Endodermal cell (in vitro differentiated cells): ENCODE measurements around the gene THSD7A. TPM values are rescaled to one million over a fixed set of nuclear protein-coding genes. Genes with fewer than 3 reads are reported as not detected.

Experiments
- DNase-seq: peaks from one replicate; pipeline ENCODE4 v3.0.0-alpha.2; 2017
- H3K27ac ChIP-seq: 2 replicates; pipeline ENCODE4 v1.5.1; 2013; ENCODE audit warnings: mild to moderate bottlenecking, low read depth, low read length, moderate library complexity
- H3K27me3 ChIP-seq: 2 replicates; pipeline ENCODE4 v1.6.1; 2013; ENCODE audit warnings: mild to moderate bottlenecking, low read length, moderate library complexity; ENCODE audit not compliant: insufficient read depth, control insufficient read depth, poor library complexity, severe bottlenecking
- H3K36me3 ChIP-seq: 2 replicates; pipeline ENCODE4 v1.7.0; 2013; ENCODE audit warnings: mild to moderate bottlenecking, low read length, moderate library complexity; ENCODE audit not compliant: control insufficient read depth, insufficient read depth
- H3K4me1 ChIP-seq: one replicate; pipeline ENCODE4 v1.7.0; 2013; ENCODE audit warnings: low read length; ENCODE audit not compliant: control insufficient read depth, insufficient read depth
- H3K4me3 ChIP-seq: 2 replicates; pipeline ENCODE4 v1.5.1; 2013; ENCODE audit warnings: mild to moderate bottlenecking, low read length, moderate library complexity
- H3K9ac ChIP-seq: 2 replicates; pipeline ENCODE4 v1.6.1; 2013; ENCODE audit warnings: mild to moderate bottlenecking, low read length, moderate library complexity; ENCODE audit not compliant: poor library complexity, severe bottlenecking; ENCODE audit errors: extremely low read depth
- H3K9me3 ChIP-seq: 2 replicates; pipeline ENCODE4 v1.6.1; 2013; ENCODE audit warnings: mild to moderate bottlenecking, low read length, moderate library complexity; ENCODE audit not compliant: control insufficient read depth
- H3K27ac Mint-ChIP-seq: 2 replicates; pipeline ENCODE4 v1.8.0; 2020; ENCODE audit warnings: mixed read lengths
- H3K27me3 Mint-ChIP-seq: 2 replicates; pipeline ENCODE4 v1.8.0; 2021; ENCODE audit warnings: mild to moderate bottlenecking, mixed read lengths; ENCODE audit not compliant: insufficient read depth
- H3K36me3 Mint-ChIP-seq: 2 replicates; pipeline ENCODE4 v1.8.0; 2020; ENCODE audit warnings: low read depth, mixed read lengths
- H3K4me1 Mint-ChIP-seq: 2 replicates; pipeline ENCODE4 v1.8.0; 2020; ENCODE audit warnings: mixed read lengths
- H3K4me3 Mint-ChIP-seq: 2 replicates; pipeline ENCODE4 v1.8.0; 2020; ENCODE audit warnings: mild to moderate bottlenecking, moderate library complexity, mixed read lengths
- H3K9me3 Mint-ChIP-seq: 2 replicates; pipeline ENCODE4 v1.8.0; 2020; ENCODE audit warnings: mild to moderate bottlenecking, mixed read lengths
- WGBS, 2 experiments: methylation state at CpG; one replicate each; pipeline versions ENCODE4 v1.1.5 to v1.1.7; 2013; ENCODE audit warnings: missing lambda C conversion rate in 2 of 2, mixed read lengths in 1 of 2; ENCODE audit not compliant: insufficient coverage in 1 of 2, insufficient read length in 1 of 2; 5-methylcytosine and 5-hydroxymethylcytosine counted together
- total RNA-seq, 2 donors: library from RNA; stranded (reverse); fragmentation: NEBNext Ultra II Directional in 1 of 2; extraction: Animal tissue kit (Norgen Biotek cat#: 25700) in 1 of 2; gene quantifications; 2 replicates in 1 of 2; 3 replicates in 1 of 2; pipeline ENCODE4 v1.2.1, GENCODE V29; 2021
- TF ChIP-seq, protein P1 (sequence below): fragments of 200-600 bp; sonication (generic); conservative IDR thresholded peaks from 2 replicates; pipeline ENCODE4 v1.5.0; 2021; ENCODE audit warnings: antibody characterized with exemption, mild to moderate bottlenecking

The THSD7A gene
- total RNA-seq, 2 donors from 2014 or later, result 0.73 to 1.3 TPM

DNA sequence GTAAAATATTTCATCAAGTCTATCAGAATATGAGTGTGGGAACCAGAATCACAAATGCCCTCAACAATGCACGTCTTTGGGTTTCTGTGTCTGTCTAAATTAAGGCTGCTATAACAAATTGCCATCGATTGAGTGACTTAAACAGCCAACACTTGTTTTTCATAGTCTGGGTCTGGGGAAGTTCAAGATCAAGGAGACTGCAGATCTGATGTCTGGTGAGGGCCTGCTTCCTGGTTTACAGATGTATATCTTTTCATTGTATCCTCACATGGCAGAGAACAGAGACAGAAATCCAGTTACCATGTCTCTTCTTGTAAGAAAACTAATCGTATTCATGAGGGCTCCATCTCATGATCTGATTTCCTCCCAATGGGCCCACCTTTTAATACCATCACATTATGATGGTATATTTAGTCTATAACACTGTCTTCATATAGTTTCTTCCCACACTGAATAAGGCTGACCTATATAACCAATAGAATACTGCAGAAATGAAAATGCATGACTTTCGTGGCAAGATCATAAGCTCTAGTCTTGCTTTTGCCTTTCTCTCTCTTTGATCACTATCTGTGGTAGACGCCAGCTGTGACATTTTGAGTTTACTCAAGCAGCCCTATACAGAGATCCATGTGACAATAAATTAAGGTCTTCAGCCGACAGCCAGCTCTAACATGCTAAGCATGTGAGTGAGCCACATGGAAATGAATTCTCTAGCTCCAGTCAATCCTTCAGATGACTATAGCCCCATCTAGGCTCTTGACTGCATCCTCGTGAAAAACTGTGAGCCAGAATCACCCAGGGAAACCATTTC, 51.9 kb downstream of the THSD7A start:
- no peaks in the 10 kb centered on the region for H3K4me1 ChIP-seq
- no peak overlapping the region for H3K27ac ChIP-seq
- H3K27me3 Mint-ChIP-seq, result no peaks in the 10 kb centered on the region
- no peaks in the 10 kb centered on the region for H3K4me1 Mint-ChIP-seq
- no peaks in the 10 kb centered on the region for H3K36me3 Mint-ChIP-seq
- WGBS, 2 experiments, result 84 to 86% methylated on average over 4 to 7 of the region's 7 CpGs
- DNase-seq, result no peak
- H3K27ac Mint-ChIP-seq, result no peak overlapping the region
- no peak overlapping the region for H3K4me3 ChIP-seq
- TF ChIP-seq, protein P1, sequence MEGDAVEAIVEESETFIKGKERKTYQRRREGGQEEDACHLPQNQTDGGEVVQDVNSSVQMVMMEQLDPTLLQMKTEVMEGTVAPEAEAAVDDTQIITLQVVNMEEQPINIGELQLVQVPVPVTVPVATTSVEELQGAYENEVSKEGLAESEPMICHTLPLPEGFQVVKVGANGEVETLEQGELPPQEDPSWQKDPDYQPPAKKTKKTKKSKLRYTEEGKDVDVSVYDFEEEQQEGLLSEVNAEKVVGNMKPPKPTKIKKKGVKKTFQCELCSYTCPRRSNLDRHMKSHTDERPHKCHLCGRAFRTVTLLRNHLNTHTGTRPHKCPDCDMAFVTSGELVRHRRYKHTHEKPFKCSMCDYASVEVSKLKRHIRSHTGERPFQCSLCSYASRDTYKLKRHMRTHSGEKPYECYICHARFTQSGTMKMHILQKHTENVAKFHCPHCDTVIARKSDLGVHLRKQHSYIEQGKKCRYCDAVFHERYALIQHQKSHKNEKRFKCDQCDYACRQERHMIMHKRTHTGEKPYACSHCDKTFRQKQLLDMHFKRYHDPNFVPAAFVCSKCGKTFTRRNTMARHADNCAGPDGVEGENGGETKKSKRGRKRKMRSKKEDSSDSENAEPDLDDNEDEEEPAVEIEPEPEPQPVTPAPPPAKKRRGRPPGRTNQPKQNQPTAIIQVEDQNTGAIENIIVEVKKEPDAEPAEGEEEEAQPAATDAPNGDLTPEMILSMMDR, result no peak
- H3K9ac ChIP-seq, result no peak overlapping the region
- H3K9me3 Mint-ChIP-seq, result no peaks in the 10 kb centered on the region
- H3K36me3 ChIP-seq, result no peaks in the 10 kb centered on the region
- H3K4me3 Mint-ChIP-seq, result no peak overlapping the region
- no peaks in the 10 kb centered on the region for H3K27me3 ChIP-seq
- H3K9me3 ChIP-seq, result no peaks in the 10 kb centered on the region

DNA sequence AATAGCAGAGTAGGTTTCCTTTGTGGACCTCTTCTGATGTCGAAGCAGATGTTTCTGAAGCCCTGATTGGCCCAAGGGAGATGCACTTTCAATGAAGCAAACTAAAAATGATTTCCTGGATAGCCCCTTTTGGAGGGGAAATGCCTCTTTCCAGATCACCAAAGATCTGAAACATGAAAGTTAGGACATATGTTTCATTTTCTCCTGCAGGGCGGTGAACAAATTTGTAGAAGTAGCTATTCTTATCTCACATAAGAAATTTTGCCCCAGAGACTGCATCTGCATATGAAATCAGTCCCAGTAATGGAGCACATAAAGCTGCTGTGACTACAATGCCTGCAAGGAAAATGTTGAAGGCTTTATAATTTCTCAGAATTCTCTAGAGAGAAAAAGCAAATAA, 56.0 kb downstream of the THSD7A start:
- no peak for DNase-seq
- H3K27me3 ChIP-seq, result no peaks in the 10 kb centered on the region
- Mint-ChIP-seq H3K4me3 (no peak overlapping the region), H3K27me3 (no peaks in the 10 kb centered on the region), H3K9me3 (no peaks in the 10 kb centered on the region), H3K36me3 (no peaks in the 10 kb centered on the region), H3K4me1 (no peaks in the 10 kb centered on the region), H3K27ac (no peak overlapping the region)
- no peaks in the 10 kb centered on the region for H3K4me1 ChIP-seq
- peak overlapping the region; percentile 53 for H3K27ac ChIP-seq
- no peaks in the 10 kb centered on the region for H3K36me3 ChIP-seq
- 98 to 100% methylated on average over 1 to 2 of the region's 2 CpGs for WGBS, 2 experiments
- no peak overlapping the region for H3K4me3 ChIP-seq
- no peak overlapping the region for H3K9ac ChIP-seq
- H3K9me3 ChIP-seq, result no peaks in the 10 kb centered on the region
- TF ChIP-seq, protein P1, result no peak

DNA sequence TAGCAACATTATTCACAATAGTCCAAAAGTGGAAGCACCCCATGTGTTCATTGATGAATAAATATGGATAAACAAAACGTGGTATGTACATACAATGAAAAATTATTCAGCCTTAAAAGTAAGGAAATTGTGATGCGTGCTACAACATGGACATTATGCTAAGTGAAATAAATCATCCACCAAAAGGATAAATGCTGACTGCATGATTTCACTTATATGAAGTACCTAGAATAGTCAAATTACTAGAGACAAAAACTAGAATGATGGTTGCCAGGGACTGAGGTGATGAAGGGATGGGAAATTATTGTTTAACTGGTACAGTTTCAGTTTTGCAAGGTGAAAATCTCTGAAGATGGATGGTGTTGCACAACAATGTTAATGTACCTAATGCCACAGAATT, 56.6 kb downstream of the THSD7A start:
- Mint-ChIP-seq H3K4me3 (no peak overlapping the region), H3K36me3 (no peaks in the 10 kb centered on the region), H3K27me3 (no peaks in the 10 kb centered on the region)

More for the DNA sequence above, 56.6 kb downstream of the THSD7A start:
- Histone ChIP-seq H3K27me3 (no peaks in the 10 kb centered on the region), H3K27ac (no peak overlapping the region), H3K9ac (no peak overlapping the region), H3K9me3 (no peaks in the 10 kb centered on the region), H3K36me3 (no peaks in the 10 kb centered on the region), H3K4me3 (no peak overlapping the region), H3K4me1 (no peaks in the 10 kb centered on the region)
- WGBS, 2 experiments, result 94% methylated on average over 2 of the region's 2 CpGs; no CpG with 5 or more reads in 1 of the 2 experiments
- Mint-ChIP-seq H3K27ac (no peak overlapping the region), H3K9me3 (no peaks in the 10 kb centered on the region), H3K4me1 (no peaks in the 10 kb centered on the region)
- DNase-seq, result no peak
- TF ChIP-seq, protein P1, result no peak
